UCSD-AML1 (cell line): ENCODE measurements around the gene OR6S1.

Source experiments
- DNase-seq: peaks from one replicate; lab custom pipeline; 2025; ENCODE audit not compliant: unreplicated experiment; lab: John Stamatoyannopoulos, UW

Gene OR6S1

DNA sequence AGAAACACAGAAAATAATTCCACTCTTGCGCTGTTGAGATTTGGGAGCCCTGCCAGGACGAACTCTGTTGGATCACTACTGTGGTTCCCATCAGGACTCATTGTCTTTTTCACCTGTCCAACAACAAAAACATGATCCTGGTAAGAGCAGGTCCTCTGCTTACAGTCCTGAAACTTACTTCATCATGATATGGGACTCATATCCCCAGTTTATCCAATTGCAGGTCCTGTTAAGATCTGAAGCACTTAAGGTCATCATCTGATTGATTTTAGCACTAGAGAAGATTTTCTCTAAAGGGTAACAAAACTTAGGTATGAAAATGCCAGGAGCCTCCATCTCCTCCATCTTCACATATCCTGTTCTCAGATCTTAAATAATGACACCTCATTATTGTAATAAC lies at the start of gene OR6S1:
TSS of gene OR6S1 (minus strand) at position 101 of the 400 bp plus-strand sequence. CDS start at position 101, 0 bp downstream.
- no peak for DNase-seq

- no peak for DNase-seq
Measured at GRCh38 chr14:20690848-20691640, 49.6 kb upstream of the OR6S1 start.

- DNase-seq, result no peak
Measured at GRCh38 chr14:20688167-20688839, 46.8 kb upstream of the OR6S1 start, which contains the start of gene ANG. TSS of gene ANG (plus strand) at chr14:20688764. CDS start at chr14:20693565, 4,801 bp downstream.

DNA sequence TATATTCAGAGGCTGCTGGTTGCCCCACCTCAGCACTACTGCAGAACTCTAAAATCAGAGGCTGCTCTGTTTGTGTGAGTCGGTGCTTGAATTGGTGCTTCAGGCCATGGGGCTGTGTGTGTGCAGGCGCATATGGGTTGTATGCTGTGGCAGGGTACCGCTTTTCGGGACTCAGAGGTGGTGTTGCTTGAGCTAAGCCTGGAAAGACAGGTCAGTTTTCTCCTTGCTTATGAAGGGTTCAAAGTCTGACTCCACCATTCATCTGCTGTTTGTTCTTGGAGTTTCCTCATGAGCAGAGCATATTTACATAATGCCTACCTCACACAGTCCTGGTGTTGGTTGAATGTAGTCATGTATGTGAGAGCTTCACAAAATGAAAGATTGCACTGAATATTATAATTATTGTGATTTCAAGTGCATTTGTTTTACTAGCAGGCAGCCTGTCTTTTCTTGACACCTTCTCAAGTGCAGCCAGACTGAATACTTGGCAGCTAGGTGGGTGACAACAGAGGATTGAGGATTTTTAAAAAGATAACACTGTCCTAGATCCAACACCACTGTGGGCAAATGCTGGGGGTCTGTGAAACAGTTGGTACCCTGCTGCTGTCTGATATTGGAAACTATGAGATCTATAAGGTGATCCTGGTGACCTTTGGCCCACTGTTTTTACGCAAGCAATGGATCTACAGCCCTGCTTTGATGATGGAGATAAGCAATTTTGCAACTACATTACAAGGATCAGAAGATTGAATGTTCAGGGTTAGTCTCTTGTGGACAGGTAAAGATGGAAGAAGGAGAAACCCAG lies 46.1 kb upstream of the OR6S1 start:
- no peak for DNase-seq

- no peak for DNase-seq
Measured at GRCh38 chr14:20686386-20687143, 45.1 kb upstream of the OR6S1 start.

- peak; percentile 39 for DNase-seq
Measured at GRCh38 chr14:20684662-20685456, 43.4 kb upstream of the OR6S1 start.

- DNase-seq, result peak; percentile 78
Measured at GRCh38 chr14:20683891-20684661, 42.6 kb upstream of the OR6S1 start, which contains the start of gene RNASE4. TSS of gene RNASE4 (plus strand) at chr14:20684560. CDS start at chr14:20699372, 14,812 bp downstream.

DNA sequence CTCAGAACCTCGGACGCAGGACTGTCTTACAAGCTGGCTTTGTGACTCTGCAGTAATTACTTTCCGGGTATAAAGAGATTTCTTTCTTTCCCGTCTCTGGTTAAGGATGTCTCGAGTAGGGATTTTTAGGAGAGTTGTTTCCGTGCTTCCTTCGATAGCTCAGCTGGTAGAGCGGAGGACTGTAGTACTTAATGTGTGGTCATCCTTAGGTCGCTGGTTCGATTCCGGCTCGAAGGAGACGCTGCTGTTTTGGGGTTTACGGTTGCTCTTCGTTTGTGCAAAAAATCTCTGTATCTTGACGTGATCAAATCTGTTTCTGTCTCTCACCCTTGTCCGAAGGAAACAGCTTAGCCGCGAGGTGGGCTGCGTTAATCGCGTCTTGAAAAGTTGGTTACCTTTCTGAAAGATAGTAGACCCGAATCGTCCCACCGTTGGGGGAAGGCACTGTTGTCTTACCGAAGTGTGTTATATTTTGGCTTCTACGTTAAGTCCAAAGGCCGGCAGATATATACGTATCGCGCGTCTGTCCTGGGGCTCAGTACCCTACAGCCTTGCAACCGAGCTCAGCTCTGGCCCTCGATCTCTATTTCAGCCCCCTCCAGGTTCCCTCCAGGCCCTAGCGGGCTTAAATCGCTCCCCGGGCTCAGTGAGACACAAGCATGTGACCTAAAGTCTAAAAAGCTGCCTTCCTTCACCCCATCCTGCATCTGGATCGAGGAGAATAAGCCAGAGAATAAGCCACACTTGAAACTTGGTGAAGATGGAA lies 41.8 kb upstream of the OR6S1 start:
- peak; percentile 82 for DNase-seq

DNA sequence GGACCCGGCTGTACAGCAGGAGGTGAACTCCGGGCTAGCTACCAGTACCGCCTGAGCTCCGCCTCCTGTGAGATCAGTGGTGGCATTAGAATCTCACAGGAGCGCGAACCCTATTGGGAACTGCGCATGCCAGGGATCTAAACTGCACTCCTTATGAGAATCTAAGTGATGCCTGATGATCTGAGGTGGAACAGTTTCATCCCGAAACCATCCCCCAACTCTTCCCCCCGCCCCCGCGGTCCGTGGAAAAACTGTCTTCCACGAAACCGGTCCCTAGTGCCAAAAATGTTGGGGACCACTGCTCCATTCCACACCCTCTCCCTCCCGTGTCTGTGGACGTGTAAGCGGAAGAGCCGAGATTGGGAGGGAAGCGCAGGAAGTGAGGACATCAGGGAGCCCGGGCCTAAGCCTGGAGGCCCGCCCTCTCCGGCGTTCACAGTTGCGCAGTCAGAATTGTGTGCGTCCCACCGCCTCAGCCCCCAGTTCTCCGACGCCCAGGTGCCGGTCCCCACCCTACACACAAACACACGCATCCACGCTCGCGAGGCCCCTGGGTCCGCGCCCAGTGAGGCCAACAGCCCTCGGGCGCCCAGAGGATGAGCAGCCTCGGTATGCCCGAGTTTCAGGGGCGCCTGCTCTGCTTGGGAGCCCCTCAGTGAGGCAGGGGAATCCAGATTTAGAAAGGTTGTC lies 41.1 kb upstream of the OR6S1 start:
- peak; percentile 61 for DNase-seq

GRCh38 chr14:20682127-20682434 lies 40.6 kb upstream of the OR6S1 start:
- no peak for DNase-seq

- DNase-seq, result peak; percentile 78
Measured at GRCh38 chr14:20681348-20682126, 40.0 kb upstream of the OR6S1 start.

DNA sequence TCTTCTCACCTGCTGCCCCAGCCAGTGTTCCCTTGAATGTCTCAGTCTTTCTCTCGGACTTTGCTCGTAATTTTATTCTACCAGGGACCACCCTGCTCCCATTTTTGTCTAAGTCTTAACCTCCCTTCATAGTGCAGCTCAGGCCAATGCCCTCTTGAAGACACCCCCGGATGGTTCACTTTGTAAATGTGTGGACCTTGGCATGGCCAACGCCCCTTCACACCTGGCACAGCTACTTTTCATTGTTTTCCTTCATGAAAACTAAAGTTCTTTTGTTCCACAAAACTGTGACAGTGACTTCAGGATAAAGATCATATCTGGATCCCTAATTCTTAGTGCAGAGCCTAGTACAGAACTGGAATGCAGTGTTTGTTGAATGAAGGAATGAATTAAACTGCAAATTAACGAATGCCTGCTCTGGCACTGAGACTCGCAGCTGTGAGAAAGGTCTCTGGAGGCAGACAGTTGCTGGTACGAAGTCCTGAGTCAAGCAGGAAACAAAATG lies 39.4 kb upstream of the OR6S1 start:
- no peak for DNase-seq

GRCh38 chr14:20680363-20680762 lies 38.9 kb upstream of the OR6S1 start:
- DNase-seq, result no peak

- DNase-seq, result no peak
Measured at GRCh38 chr14:20679907-20680306, 38.4 kb upstream of the OR6S1 start.

- DNase-seq, result no peak
Measured at GRCh38 chr14:20676072-20676471, 34.6 kb upstream of the OR6S1 start.

GRCh38 chr14:20675669-20676068 lies 34.2 kb upstream of the OR6S1 start:
- DNase-seq, result no peak
